Nephron progenitor cell (in vitro differentiated cells): ENCODE measurements around the gene GRIK3.
"Not testable (repeated sequence)": the region's sequence is repeated elsewhere in the genome, so short reads cannot be mapped to it uniquely, and the experiment has no call there.

Experiments used
- DNase-seq: peaks from one replicate; pipeline ENCODE4 v3.0.0; 2021
- H3K27ac Mint-ChIP-seq: 2 replicates; pipeline ENCODE4 v1.8.0; 2021; ENCODE audit warnings: mild to moderate bottlenecking, moderate library complexity, mixed read lengths
- H3K27me3 Mint-ChIP-seq: 2 replicates; pipeline ENCODE4 v1.8.0; 2021; ENCODE audit warnings: mild to moderate bottlenecking, low read depth, mixed read lengths; ENCODE audit not compliant: poor library complexity
- H3K36me3 Mint-ChIP-seq: 2 replicates; pipeline ENCODE4 v1.8.0; 2021; ENCODE audit warnings: low read depth, mixed read lengths
- H3K4me1 Mint-ChIP-seq: 2 replicates; pipeline ENCODE4 v1.8.0; 2021; ENCODE audit warnings: mixed read lengths
- H3K4me3 Mint-ChIP-seq: 2 replicates; pipeline ENCODE4 v1.8.0; 2021; ENCODE audit warnings: mild to moderate bottlenecking, moderate library complexity, mixed read lengths
- H3K9me3 Mint-ChIP-seq: 2 replicates; pipeline ENCODE4 v1.8.0; 2021; ENCODE audit warnings: mild to moderate bottlenecking, moderate library complexity, mixed read lengths
- TF ChIP-seq, protein P1 (sequence below): fragments of 200-600 bp; sonication (generic); IDR thresholded peaks from 2 replicates; pipeline ENCODE4 v1.5.0; 2021; ENCODE audit warnings: antibody characterized with exemption

Gene GRIK3

DNA sequence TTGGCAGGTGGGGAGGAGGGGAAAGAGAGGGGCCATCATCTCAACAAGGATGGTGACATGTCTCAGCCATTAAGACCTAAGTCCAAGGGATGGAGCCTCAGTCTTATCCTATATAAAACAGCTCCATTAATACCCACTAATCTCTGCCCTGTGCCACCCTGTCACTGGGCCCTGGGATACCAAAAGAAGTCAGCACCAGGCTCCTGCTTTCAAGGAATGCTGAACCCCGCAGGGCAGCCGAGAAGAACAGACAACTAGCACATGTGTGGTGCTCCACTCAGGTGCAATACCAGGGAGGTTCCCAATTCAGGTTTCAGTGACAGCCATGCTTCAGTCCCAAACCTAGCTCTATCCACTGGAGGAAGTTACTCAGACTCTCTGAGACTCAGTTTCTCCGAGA is 128.4 kb downstream of the GRIK3 start:
- peaks cover 22% of the 10 kb centered on the region for H3K27me3 Mint-ChIP-seq
- H3K36me3 Mint-ChIP-seq = no peaks in the 10 kb centered on the region
- peaks cover 14% of the 10 kb centered on the region for H3K9me3 Mint-ChIP-seq
- no peak for DNase-seq
- no peak overlapping the region for H3K27ac Mint-ChIP-seq
- H3K4me1 Mint-ChIP-seq = peaks cover 11% of the 10 kb centered on the region
- TF ChIP-seq, protein P1, sequence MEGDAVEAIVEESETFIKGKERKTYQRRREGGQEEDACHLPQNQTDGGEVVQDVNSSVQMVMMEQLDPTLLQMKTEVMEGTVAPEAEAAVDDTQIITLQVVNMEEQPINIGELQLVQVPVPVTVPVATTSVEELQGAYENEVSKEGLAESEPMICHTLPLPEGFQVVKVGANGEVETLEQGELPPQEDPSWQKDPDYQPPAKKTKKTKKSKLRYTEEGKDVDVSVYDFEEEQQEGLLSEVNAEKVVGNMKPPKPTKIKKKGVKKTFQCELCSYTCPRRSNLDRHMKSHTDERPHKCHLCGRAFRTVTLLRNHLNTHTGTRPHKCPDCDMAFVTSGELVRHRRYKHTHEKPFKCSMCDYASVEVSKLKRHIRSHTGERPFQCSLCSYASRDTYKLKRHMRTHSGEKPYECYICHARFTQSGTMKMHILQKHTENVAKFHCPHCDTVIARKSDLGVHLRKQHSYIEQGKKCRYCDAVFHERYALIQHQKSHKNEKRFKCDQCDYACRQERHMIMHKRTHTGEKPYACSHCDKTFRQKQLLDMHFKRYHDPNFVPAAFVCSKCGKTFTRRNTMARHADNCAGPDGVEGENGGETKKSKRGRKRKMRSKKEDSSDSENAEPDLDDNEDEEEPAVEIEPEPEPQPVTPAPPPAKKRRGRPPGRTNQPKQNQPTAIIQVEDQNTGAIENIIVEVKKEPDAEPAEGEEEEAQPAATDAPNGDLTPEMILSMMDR = no peak
- H3K4me3 Mint-ChIP-seq = no peak overlapping the region

DNA sequence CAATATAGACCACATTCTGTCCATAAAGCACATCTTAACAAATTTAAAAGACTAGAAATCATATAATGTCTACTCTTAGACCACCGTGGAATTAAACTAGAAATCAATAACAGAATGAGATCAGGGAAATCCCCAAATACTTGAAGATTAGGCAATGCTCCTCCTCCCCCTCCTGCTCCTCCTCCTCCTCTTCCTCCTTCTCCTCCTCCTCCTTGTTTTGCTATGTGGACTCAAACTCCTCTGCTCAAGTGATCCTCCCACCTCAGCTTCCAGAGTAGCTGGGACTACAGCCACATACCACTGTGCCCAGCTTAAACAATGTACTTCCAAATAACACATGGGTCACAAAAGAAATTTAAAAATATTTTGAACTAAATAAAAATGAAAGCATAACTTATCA is 134.2 kb downstream of the GRIK3 start:
- Mint-ChIP-seq H3K9me3 (peaks cover 16% of the 10 kb centered on the region), H3K36me3 (no peaks in the 10 kb centered on the region), H3K27me3 (peaks cover 14% of the 10 kb centered on the region), H3K4me3 (no peak overlapping the region), H3K27ac (no peak overlapping the region), H3K4me1 (no peaks in the 10 kb centered on the region)
- TF ChIP-seq, protein P1 = no peak
- DNase-seq = no peak

DNA sequence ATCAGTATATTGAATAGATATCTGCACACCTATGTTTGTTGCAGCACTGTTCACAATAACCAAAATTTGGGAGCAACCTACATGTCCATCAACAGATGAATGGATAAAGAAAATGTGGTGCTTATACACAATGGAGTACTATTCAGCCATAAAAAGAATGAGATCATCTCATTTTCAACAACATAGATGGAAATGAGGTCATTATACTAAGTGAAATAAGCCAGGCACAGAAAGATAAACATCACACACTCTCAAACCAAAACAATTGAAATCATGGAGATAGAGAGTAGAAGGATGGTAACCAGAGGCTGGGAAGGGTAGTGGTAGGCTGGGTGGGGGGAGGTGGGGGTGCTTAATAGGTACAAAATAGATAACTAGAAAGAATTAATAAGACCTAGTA is 136.5 kb downstream of the GRIK3 start:
- not testable (repeated sequence) for H3K27ac Mint-ChIP-seq, H3K4me1 Mint-ChIP-seq, H3K36me3 Mint-ChIP-seq, H3K4me3 Mint-ChIP-seq, DNase-seq
- Mint-ChIP-seq H3K9me3 (peaks cover 16% of the 10 kb centered on the region), H3K27me3 (peaks cover 10% of the 10 kb centered on the region)

DNA sequence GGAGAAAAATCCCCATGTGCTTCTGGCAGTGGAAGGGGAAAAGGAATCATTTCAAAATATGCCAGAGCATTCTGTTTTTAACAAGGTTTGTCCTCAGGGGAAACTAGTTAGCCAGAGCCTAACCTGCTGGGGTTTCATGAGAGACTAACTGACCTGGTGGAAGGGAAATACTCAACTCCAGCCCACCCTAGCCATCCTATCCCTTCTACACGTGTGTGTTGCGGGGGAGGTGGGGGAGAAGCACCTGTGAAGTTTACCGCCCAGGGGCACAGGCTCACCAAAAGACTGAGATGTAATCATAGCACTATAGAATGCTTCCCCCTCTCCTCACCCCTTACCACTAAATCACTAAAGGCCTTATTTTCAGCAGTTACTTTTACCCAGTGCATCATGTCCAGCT is 139.5 kb downstream of the GRIK3 start:
- peaks cover 6% of the 10 kb centered on the region for H3K27me3 Mint-ChIP-seq
- H3K4me3 Mint-ChIP-seq = no peak overlapping the region
- TF ChIP-seq, protein P1 = no peak
- H3K36me3 Mint-ChIP-seq = no peaks in the 10 kb centered on the region
- peaks cover 3% of the 10 kb centered on the region for H3K4me1 Mint-ChIP-seq
- no peak overlapping the region for H3K27ac Mint-ChIP-seq
- DNase-seq = no peak
- no peaks in the 10 kb centered on the region for H3K9me3 Mint-ChIP-seq

DNA sequence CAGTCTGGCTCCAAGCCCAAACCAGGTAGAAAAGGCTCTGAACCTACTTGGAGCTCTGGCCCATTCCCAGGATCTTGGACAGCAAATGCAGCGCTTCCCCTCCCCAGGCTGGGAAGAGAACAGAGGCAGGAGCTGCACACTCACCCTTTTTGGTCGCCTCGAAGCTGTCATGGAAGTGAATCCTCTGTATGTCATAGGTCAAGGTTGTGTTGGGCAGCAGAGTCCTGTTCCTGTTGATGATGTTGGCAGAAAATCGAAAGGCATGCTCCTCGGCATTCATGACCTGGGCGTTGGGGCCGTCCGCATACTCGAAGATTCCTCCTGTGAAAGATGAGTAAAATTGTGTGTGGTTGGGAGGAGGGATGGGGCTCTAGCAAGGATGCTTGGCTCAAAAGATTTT is 143.5 kb downstream of the GRIK3 start:
- Mint-ChIP-seq H3K27me3 (peaks cover 10% of the 10 kb centered on the region), H3K4me3 (no peak overlapping the region), H3K4me1 (peaks cover 7% of the 10 kb centered on the region), H3K27ac (no peak overlapping the region), H3K9me3 (no peaks in the 10 kb centered on the region), H3K36me3 (no peaks in the 10 kb centered on the region)
- TF ChIP-seq, protein P1 = no peak
- DNase-seq = no peak

DNA sequence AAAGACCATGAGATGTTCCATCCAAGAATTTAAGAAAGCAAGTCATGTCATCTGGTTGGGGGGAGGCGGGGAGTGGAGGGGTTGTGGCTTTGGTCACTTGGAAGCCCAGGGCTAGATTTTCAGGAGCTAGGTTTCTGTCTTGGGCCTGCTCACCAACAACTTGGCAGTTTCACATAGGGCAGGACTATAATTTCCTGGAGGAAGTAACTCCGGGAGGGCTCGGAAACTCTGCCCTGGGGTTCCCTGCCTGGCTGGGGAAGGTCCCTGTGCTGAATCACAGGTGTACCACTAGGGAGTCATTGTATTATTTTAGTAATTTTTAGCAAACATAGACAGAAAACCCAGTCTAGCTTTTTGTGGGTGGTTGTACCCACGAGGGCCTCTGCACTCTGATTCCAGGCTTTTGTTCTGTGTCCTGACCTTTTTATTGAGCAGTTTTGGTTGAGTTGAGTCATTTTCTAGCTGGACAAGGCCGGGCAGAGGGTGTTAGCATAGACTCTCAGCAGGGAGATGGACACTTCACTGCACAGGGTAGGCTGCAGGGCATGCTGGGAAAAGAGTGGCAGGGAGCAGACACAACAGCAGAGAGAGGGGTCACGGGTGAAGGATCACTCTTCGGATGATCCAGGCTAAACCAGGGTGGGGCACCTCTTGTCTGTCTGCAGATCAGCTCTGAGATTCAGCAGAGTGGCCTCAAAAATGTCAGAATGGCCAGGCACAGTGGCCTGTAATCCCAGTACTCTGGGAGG is 144.7 kb downstream of the GRIK3 start:
- no peak overlapping the region for H3K4me3 Mint-ChIP-seq
- peaks cover 10% of the 10 kb centered on the region for H3K27me3 Mint-ChIP-seq
- TF ChIP-seq, protein P1 = no peak
- H3K27ac Mint-ChIP-seq = no peak overlapping the region
- H3K36me3 Mint-ChIP-seq = no peaks in the 10 kb centered on the region
- no peaks in the 10 kb centered on the region for H3K9me3 Mint-ChIP-seq
- peaks cover 7% of the 10 kb centered on the region for H3K4me1 Mint-ChIP-seq
- DNase-seq = no peak
